ENCODE measurements around the gene TRABD2B. TPM values are rescaled to one million over a fixed set of nuclear protein-coding genes. Genes with fewer than 3 reads are reported as not detected.

TRABD2B gene
- total RNA-seq, 4 donors from 2014 or later, result 0.05 to 0.15 (median 0.12) TPM

DNA sequence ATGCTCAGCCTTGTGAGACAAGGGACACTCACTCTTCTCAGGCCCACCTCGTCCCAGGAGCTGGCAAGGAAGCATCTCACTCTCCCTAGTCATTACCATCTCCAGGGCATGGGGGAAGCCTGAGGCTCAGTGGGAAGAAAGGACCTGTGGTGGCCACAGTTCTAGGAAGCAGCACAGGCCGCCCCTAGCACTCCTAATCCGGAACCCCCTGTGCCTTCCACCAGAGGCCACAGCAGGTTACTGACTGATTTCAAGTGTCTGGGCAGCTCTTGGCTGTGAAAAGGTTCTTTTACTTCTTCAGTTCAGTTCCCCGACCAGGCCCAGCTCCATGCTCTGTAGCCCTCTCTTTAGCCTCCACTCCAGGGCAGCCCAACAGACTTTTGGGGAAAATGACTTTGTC, 84.4 kb downstream of the TRABD2B start:
- ATAC-seq (no peak), DNase-seq (no peak)
- Histone ChIP-seq H3K4me3 (no peak overlapping the region), H3K9me3 (no peaks in the 10 kb centered on the region), H3K27ac (no peak overlapping the region), H3K4me1 (no peaks in the 10 kb centered on the region), H3K27me3 (no peaks in the 10 kb centered on the region), H3K36me3 (no peaks in the 10 kb centered on the region)
- TF ChIP-seq, protein P1, sequence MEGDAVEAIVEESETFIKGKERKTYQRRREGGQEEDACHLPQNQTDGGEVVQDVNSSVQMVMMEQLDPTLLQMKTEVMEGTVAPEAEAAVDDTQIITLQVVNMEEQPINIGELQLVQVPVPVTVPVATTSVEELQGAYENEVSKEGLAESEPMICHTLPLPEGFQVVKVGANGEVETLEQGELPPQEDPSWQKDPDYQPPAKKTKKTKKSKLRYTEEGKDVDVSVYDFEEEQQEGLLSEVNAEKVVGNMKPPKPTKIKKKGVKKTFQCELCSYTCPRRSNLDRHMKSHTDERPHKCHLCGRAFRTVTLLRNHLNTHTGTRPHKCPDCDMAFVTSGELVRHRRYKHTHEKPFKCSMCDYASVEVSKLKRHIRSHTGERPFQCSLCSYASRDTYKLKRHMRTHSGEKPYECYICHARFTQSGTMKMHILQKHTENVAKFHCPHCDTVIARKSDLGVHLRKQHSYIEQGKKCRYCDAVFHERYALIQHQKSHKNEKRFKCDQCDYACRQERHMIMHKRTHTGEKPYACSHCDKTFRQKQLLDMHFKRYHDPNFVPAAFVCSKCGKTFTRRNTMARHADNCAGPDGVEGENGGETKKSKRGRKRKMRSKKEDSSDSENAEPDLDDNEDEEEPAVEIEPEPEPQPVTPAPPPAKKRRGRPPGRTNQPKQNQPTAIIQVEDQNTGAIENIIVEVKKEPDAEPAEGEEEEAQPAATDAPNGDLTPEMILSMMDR (IDR thresholded peaks at IDR 0.05 in 4 of 5, conservative IDR thresholded peaks at IDR 0.05 in 1 of 5), result no peak
- no peak for TF ChIP-seq POLR2A (IDR thresholded peaks at IDR 0.05)
- in situ Hi-C loops (cut with MboI; ENCODE audit: low sequenced_read_pairs in 4 of 4), result no loop called here
- intact Hi-C loops (cut with DNase I; ENCODE audit: low total_unique reads), result no loop called here

- Histone ChIP-seq H3K4me1 (no peaks in the 10 kb centered on the region), H3K27me3 (no peaks in the 10 kb centered on the region), H3K36me3 (no peaks in the 10 kb centered on the region), H3K4me3 (no peak overlapping the region), H3K9me3 (no peaks in the 10 kb centered on the region), H3K27ac (no peak overlapping the region)
- intact Hi-C loops (cut with DNase I; ENCODE audit: low total_unique reads) (no loop called here), in situ Hi-C loops (cut with MboI; ENCODE audit: low sequenced_read_pairs in 4 of 4) (no loop called here)
- DNase-seq (no peak), ATAC-seq (no peak)
- no peak for TF ChIP-seq POLR2A (IDR thresholded peaks at IDR 0.05)
- TF ChIP-seq, protein P1 (IDR thresholded peaks at IDR 0.05 in 4 of 5, conservative IDR thresholded peaks at IDR 0.05 in 1 of 5), result no peak
Measured at GRCh38 chr1:47911892-47912291, 85.3 kb downstream of the TRABD2B start.

DNA sequence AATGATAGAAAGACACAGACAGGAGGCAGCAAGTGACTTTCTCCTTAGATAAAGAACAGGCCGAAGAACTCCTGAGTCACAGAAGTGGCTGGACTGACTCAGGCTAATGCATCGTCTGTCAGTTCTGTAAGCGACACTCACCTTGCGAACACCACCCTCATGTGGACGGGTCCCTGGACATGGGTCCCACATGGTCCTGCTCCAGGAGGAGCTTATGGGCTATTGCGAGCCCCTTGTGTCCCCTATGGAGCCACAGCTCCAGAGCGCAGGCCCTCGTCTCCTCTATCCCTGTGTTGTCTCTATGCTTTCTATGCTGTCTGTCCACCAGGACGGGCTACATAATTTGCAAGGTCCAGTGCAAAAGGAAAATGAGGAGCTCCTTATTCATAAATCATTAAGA, 85.8 kb downstream of the TRABD2B start:
- Histone ChIP-seq H3K27ac (no peak overlapping the region), H3K4me3 (no peak overlapping the region), H3K36me3 (no peaks in the 10 kb centered on the region), H3K27me3 (no peaks in the 10 kb centered on the region), H3K9me3 (no peaks in the 10 kb centered on the region), H3K4me1 (no peaks in the 10 kb centered on the region)
- TF ChIP-seq POLR2A (IDR thresholded peaks at IDR 0.05), result no peak
- TF ChIP-seq, protein P1 (IDR thresholded peaks at IDR 0.05 in 4 of 5, conservative IDR thresholded peaks at IDR 0.05 in 1 of 5), result no peak
- in situ Hi-C loops (cut with MboI; ENCODE audit: low sequenced_read_pairs in 4 of 4), result no loop called here
- DNase-seq (no peak), ATAC-seq (no peak)
- intact Hi-C loops (cut with DNase I; ENCODE audit: low total_unique reads), result no loop called here

GRCh38 chr1:47908258-47908657, 88.9 kb downstream of the TRABD2B start:
- DNase-seq (no peak), ATAC-seq (no peak)
- intact Hi-C loops (cut with DNase I; ENCODE audit: low total_unique reads) (no loop called here), in situ Hi-C loops (cut with MboI; ENCODE audit: low sequenced_read_pairs in 4 of 4) (no loop called here)
- no peaks in the 10 kb centered on the region for H3K9me3 ChIP-seq
- H3K4me3 ChIP-seq, result no peak overlapping the region
- TF ChIP-seq POLR2A (IDR thresholded peaks at IDR 0.05), result no peak
- TF ChIP-seq, protein P1 (IDR thresholded peaks at IDR 0.05 in 4 of 5, conservative IDR thresholded peaks at IDR 0.05 in 1 of 5), result no peak
- no peaks in the 10 kb centered on the region for H3K4me1 ChIP-seq
- H3K27ac ChIP-seq, result no peak overlapping the region
- no peaks in the 10 kb centered on the region for H3K27me3 ChIP-seq
- no peaks in the 10 kb centered on the region for H3K36me3 ChIP-seq

DNA sequence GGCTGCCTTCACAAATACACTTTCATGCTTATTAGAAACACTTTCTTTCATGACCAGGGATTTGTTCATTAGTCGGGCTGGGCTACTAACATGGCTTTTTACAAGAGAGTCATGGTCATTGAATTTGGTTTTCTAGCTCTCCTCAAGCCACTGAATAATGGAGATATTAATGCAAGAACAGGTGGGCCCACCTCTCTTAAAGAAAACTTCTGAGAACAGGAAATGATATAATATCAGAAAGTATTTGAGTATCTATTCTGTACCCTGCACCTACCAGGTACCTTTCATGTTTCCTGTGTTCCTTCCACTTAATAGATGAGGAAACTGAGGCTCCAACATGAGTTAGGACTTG, 90.0 kb downstream of the TRABD2B start:
- intact Hi-C loops (cut with DNase I; ENCODE audit: low total_unique reads), result no loop called here
- DNase-seq (no peak), ATAC-seq (no peak)
- no peaks in the 10 kb centered on the region for H3K27me3 ChIP-seq
- no peaks in the 10 kb centered on the region for H3K4me1 ChIP-seq
- in situ Hi-C loops (cut with MboI; ENCODE audit: low sequenced_read_pairs in 4 of 4), result no loop called here
- TF ChIP-seq, protein P1 (IDR thresholded peaks at IDR 0.05 in 4 of 5, conservative IDR thresholded peaks at IDR 0.05 in 1 of 5), result no peak
- no peak for TF ChIP-seq POLR2A (IDR thresholded peaks at IDR 0.05)
- H3K27ac ChIP-seq, result no peak overlapping the region
- H3K4me3 ChIP-seq, result no peak overlapping the region
- no peaks in the 10 kb centered on the region for H3K36me3 ChIP-seq
- H3K9me3 ChIP-seq, result no peaks in the 10 kb centered on the region
